Kidney (tissue), 14 donors: Measurements from ENCODE around the gene SERPINA12. TPM values are rescaled to one million over a fixed set of nuclear protein-coding genes. Genes with fewer than 3 reads are reported as not detected.

Experiments used
- DNase-seq, 5 donors: peaks; one replicate each; pipeline ENCODE4 v3.0.0-alpha.2; 2013 to 2020
- FAIRE-seq: peaks from 2 replicates; lab custom pipeline; 2012; peaks lifted over from hg19 to GRCh38; lab: Jason Lieb, UNC
- H3K27ac ChIP-seq, 2 donors: one replicate each; pipeline ENCODE4 v1.7.0; 2013; ENCODE audit warnings: low read depth in 2 of 2, low read length in 2 of 2, inconsistent platforms in 1 of 2
- H3K27me3 ChIP-seq: one replicate; pipeline ENCODE4 v1.7.1; 2013; ENCODE audit warnings: low read length, inconsistent platforms; ENCODE audit not compliant: control insufficient read depth, insufficient read depth
- H3K36me3 ChIP-seq, 3 donors: one replicate each; pipeline versions ENCODE4 v1.7.0 to v1.7.1; 2013; ENCODE audit warnings: low read length in 3 of 3, control low read depth in 1 of 3, inconsistent platforms in 1 of 3; ENCODE audit not compliant: insufficient read depth in 3 of 3, control insufficient read depth in 2 of 3
- H3K4me1 ChIP-seq, 3 donors: one replicate each; pipeline versions ENCODE4 v1.7.0 to v1.7.1; 2013; ENCODE audit warnings: low read length in 3 of 3, inconsistent platforms in 1 of 3, low read depth in 1 of 3; ENCODE audit not compliant: control insufficient read depth in 2 of 3, insufficient read depth in 2 of 3
- H3K4me3 ChIP-seq, 3 donors: one replicate each; pipeline versions ENCODE4 v1.7.0 to v1.8.1; 2013; ENCODE audit warnings: low read length in 3 of 3, control low read depth in 1 of 3, inconsistent platforms in 1 of 3
- H3K9ac ChIP-seq, 3 donors: one replicate each; pipeline versions ENCODE4 v1.7.0 to v1.7.1; 2013; ENCODE audit warnings: low read length in 3 of 3, control low read depth in 1 of 3, inconsistent platforms in 1 of 3
- H3K9me3 ChIP-seq, 3 donors: one replicate each; pipeline versions ENCODE4 v1.7.0 to v1.7.1; 2013; ENCODE audit warnings: low read length in 3 of 3, control low read depth in 1 of 3, inconsistent platforms in 1 of 3; ENCODE audit not compliant: control insufficient read depth in 2 of 3, insufficient read depth in 1 of 3
- CTCF ChIP-seq: IDR thresholded peaks from 3 replicates; pipeline ENCODE4 v1.5.1; 2012; ENCODE audit warnings: mild to moderate bottlenecking, moderate library complexity, borderline replicate concordance; ENCODE audit not compliant: insufficient read depth; ENCODE audit errors: extremely low read depth
- intact Hi-C: fragments of 100-400 bp; cut with DNase I; formaldehyde crosslinking; loops from one replicate; pipeline ENCODE4 v1.11.1; 2022
- polyA plus RNA-seq: library from polyadenylated mRNA; stranded (reverse); fragments of 350-450 nt; fragmentation: Illumina TruSeq; extraction: RNeasy Lipid Tissue Mini Kit (QIAGEN cat#74804); gene quantifications from one replicate; pipeline ENCODE4 v1.2.3, GENCODE V29; 2014; ENCODE audit warnings: low read depth, low replicate concordance; ENCODE audit not compliant: insufficient read depth
- total RNA-seq: library from RNA; stranded (reverse); fragmentation: NEBNext Ultra II Directional; extraction: Animal tissue kit (Norgen Biotek cat#: 25700); gene quantifications from one replicate; pipeline ENCODE4 v1.2.1, GENCODE V29; 2021
- donor health status: control.
- donor health status: control.
- donor health status: control.
- donor health status: control.
- donor health status: control.
- donor health status: DM: yes; HTN: yes; CAD: no.
- donor health status: Normal renal cell carcinoma (clear cell type).

The SERPINA12 gene
- total and polyA plus RNA-seq, 2 donors from 2014 or later = not detected

- DNase-seq (no peak), FAIRE-seq (no peak)
- Histone ChIP-seq H3K9me3 (no peaks in the 10 kb centered on the region), H3K27me3 (no peaks in the 10 kb centered on the region), H3K9ac (no peak overlapping the region), H3K36me3 (no peaks in the 10 kb centered on the region), H3K4me1 (no peaks in the 10 kb centered on the region), H3K4me3 (no peak overlapping the region), H3K27ac (no peak overlapping the region)
- intact Hi-C loops = no loop called here
- no peak for TF ChIP-seq CTCF
These were observed 63.1 kb downstream of the SERPINA12 start for GRCh38 chr14:94446126-94446525.

GRCh38 chr14:94445003-94445402, 64.3 kb downstream of the SERPINA12 start:
- no peaks in the 10 kb centered on the region for H3K27me3 ChIP-seq
- intact Hi-C loops = no loop called here
- H3K9ac ChIP-seq = no peak overlapping the region
- FAIRE-seq (no peak), DNase-seq (no peak)
- no peaks in the 10 kb centered on the region for H3K4me1 ChIP-seq
- H3K27ac ChIP-seq = no peak overlapping the region
- no peak overlapping the region for H3K4me3 ChIP-seq
- no peak for TF ChIP-seq CTCF
- H3K9me3 ChIP-seq = no peaks in the 10 kb centered on the region
- H3K36me3 ChIP-seq = no peaks in the 10 kb centered on the region

- no peaks in the 10 kb centered on the region for H3K27me3 ChIP-seq
- DNase-seq (no peak), FAIRE-seq (no peak)
- H3K9me3 ChIP-seq = no peaks in the 10 kb centered on the region
- H3K4me3 ChIP-seq = no peak overlapping the region
- H3K27ac ChIP-seq = no peak overlapping the region
- no peak overlapping the region for H3K9ac ChIP-seq
- no peak for TF ChIP-seq CTCF
- intact Hi-C loops = no loop called here
- no peaks in the 10 kb centered on the region for H3K36me3 ChIP-seq
- no peaks in the 10 kb centered on the region for H3K4me1 ChIP-seq
These were observed 67.6 kb downstream of the SERPINA12 start for GRCh38 chr14:94441531-94442205.

GRCh38 chr14:94441130-94441529, 68.1 kb downstream of the SERPINA12 start:
- Histone ChIP-seq H3K9ac (no peak overlapping the region), H3K9me3 (no peaks in the 10 kb centered on the region), H3K4me3 (no peak overlapping the region), H3K4me1 (no peaks in the 10 kb centered on the region), H3K36me3 (no peaks in the 10 kb centered on the region), H3K27me3 (no peaks in the 10 kb centered on the region), H3K27ac (no peak overlapping the region)
- intact Hi-C loops = no loop called here
- no peak for DNase-seq
- TF ChIP-seq CTCF = no peak
- FAIRE-seq = no peak
